Fibroblast of skin of scalp (primary cell): ENCODE measurements around the gene ENPP1.

Source experiments
- DNase-seq: peaks from one replicate; pipeline ENCODE4 v3.0.0-alpha.2; 2013

Gene ENPP1

DNA sequence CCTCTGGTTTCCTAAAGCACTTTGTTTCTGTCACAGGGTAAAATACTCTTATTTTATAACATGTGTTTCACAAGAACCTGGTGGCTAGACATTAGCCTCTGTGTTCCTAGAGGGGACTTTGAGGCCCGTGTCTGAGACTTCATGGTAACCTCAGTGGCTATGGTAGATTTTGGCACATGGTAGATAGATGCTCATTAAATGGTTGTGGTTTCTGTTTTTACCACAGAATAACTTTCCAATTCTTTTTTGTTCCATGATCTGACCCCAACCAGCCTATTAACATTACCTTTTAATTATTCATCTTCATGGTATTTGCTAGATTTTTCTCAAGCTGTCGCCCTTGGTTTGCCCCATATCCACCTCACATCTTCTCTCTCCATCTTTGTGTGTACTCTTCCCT, 109.0 kb downstream of the ENPP1 start:
- DNase-seq: no peak

DNA sequence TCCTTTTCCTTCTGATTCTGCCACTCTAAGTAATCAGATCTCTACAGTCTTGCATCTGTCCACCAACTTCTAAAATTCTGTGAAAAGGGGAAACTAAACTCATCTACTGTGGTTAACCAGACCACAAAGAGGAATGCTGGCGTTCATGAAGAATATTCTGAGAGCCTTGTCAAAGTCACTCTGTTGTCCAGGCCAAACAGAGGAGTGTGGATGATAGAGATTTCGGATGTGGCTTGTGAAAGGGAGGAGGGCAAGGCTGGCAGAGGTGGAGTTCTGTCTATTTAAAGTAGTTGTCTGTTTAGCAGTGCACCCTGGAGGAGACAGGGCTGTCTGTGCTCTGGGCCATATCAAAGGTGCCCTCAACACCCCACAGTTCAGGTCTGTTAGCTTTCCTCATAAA, 109.5 kb downstream of the ENPP1 start:
- DNase-seq: peak; percentile 61

DNA sequence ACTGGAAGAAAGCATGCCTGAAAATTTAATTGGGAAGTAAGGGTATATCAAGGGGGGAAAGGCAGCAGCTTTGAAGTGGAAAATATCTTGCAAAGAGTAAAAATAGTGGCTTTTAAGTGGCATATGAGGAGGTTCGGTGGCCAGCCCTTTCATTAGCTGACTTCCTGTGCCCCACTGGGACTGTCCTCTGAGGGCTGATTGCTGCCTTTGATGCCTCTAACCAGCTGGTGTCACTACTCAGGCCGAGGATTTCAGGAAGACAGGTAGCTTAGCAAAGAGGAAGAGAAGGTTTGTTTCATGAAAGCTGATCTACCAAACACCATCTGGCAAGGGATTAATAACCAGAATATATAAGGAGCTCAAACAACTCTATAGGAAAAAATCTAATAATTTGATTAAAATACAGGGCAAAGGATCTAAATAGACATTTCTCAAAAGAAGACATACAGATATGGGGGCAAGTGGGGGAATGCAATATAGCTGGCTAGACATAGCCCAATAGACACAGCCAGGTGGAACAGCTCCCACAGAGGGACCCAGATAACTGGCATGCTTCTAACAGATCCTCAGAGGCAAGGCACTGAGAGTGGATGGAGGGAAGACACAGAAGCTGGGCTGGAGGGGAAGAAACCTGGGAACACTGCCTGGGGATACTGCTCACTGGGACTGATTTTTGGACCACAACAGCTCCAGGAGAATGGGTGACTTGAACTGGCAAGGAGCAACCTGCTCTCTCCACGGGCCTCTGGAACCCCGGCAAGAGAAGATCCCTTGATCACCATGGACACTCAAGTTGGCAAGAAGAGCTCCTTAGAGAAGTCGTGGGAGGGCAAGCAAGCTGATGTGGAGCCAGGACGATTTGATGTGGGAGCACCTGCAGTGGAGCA, 110.2 kb downstream of the ENPP1 start:
- no peak for DNase-seq

DNA sequence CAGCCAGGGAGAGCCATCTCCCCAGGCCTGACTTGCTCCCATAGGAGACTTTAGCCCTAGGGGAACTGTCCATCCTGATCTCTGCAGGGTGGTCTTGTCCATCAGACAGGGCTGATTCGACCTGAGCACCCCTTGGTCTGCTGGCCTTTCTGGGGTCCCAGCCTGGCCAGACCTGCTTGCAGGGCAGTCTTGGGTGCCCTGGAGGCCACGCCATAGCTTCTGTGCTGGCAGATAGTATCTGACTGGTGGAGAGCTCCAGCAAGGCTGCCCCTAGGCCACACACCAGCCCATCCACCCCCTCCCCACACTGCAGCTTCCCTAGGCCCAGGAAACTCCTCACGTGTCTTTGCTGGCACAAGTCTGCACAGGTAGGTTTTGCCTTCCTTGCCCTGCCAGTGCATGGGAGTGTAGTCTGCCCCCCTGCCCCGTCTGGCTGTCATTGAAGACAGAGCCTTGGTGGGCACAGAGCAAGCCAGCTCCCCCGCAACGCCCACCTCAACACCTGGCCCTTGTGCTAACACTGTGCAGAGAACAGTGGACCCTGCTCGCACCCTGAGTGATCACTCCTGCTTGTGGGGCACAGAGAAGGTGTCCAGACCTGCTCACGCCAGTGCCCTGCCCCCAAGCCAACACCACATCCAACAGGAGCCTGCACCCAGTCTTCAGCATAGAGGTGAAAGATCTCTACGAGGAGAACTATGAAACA, 111.0 kb downstream of the ENPP1 start:
- DNase-seq: no peak

DNA sequence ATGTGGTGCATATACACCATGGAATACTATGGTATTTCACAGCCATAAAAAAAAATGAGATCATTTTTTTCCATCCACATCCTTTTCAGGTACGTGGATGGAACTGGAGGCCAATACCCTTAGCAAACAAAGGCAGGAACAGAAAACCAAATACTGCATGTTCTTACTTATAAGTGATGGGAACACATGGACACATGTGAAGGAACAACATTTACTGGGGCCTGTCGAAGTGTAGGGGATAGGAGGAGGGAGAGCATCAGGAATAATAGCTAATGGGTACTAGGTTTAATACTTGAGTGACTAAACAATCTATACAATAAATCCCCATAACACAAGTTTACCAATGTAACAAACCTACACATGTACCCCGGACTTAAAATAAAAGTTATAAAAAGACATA, 112.8 kb downstream of the ENPP1 start:
- no peak for DNase-seq

DNA sequence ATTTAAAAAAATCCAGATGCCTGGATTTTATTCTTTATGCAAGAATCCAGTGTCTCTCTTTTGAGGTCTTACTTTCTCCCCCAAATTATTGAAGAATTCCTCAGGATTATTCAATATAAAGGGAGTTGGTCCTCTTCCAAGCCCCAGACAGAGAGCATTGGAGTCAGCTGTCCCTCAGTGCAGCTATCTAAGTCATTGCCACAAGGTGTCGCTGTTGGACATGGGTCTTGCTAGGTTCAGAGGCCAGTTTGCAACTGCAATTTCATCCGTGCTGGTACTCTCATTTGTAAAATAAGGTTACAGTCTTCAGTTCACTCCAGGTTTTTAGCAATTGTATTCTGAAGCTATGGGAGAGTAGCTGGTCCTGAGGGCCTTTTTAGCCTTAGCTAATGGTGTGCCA, 115.5 kb downstream of the ENPP1 start:
- DNase-seq: peak; percentile 68

DNA sequence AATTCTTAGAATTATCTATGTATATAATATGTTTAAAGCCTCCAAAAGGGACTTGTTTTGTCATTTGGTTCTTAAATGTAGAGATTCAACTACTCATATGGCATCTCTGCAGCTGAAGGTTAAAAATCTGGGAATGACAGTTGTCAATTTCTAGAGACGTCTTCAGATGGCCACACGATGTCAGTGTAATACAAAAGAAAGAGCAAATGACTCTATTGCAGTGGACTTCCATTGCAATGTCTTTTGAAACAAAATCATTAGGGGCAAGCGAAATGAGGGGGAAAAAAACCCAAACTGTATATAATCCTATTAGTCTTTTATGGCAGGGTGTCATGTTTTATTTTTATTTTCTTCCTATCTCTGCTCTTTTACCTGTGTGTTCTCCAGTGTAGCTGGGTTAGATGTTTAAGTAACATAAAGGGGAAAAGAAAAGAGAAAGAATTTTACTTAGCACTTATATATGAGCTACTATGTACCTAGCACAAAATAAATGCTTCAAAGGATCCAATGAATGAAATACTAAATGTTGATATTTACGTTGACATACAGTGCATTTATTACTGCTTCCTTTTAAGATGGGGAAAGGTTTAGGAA, 117.2 kb downstream of the ENPP1 start:
- DNase-seq: peak; percentile 72

DNA sequence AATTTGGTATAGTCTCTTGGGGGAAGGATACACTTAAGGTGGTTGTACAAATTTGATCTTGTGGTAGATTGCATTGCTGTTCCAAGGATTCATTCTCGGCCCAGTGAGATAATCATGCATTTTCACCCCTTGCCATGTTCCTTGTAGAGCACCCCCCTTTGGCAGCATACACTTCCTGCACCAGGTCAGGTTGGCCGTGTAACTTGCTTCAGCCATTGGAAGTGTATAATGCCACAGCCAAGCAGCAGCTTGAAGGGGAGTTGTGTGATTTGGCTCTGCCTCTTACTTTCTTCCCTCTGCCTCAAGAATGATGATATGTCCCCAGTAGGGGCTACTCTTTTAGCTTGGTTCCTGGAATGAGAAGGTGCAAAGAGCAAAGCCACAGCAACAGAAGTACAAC, 121.4 kb downstream of the ENPP1 start:
- no peak for DNase-seq

DNA sequence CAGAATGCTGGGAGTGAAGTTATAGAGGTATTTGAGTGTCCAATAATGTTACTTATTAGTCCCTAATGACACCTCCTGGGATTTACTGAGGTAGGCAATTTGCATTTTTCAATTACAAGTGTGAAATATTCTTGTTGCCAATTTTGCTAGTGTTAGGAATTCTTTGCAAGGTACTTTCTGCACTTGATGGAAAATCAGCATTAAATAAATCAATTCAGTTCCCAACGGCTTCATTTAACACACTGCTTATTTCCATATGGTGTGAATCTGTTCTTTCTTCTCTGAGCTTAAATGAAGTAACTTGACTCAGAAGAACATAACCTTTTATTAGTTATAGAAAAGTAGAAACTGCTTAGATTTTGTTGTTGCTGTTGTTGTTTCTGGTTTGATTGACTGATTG, 122.2 kb downstream of the ENPP1 start:
- no peak for DNase-seq

DNA sequence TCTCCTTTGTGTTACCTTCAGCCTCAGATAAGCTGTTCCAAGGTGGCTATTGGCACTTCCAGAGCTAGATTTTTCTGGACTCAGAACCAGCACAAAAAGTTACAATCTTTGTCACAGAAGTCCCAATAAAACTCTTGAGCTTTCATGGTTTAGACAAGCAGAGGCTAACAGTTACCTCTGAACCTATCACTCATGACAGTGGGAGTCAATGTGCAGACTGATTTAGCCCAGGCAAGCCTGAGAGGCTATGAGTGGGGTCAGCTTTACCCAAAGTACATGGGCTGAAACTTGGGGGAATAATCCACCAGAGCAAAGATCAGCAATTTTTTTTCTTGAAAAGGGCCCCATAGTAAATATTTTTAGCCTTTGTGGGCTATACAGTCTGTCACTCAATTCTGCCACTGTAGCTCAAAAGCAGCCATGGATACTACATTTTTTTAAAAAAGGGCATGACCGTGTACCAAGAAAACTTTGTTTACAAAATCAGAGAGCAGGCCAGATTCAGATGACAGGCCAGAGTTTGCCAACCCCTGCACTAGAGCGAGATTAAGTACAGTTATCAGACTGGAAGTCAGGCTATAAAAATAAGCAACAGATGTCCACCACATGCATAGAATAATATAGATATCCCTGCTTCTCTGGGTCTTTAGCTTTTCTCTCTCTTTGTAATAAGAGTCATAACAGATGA, 123.4 kb downstream of the ENPP1 start:
- DNase-seq: no peak

DNA sequence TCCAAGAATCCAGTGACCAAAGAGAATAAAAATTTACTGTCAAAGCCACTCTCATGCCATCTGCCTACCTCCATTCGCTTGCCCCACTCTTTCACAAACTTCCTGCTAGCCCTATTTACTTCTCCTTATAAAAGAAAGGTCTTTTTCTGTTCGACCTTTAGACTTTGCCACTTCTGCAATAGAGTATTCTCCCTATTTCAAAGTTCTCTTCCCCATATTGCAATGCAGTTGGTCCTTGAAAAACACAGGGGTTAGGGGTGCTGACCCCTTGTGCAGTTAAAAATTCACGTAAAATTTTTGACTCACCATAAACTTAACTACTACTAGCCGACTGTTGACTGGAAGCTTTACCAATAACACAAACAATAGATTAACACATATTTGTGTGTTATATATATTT, 128.3 kb downstream of the ENPP1 start:
- no peak for DNase-seq

DNA sequence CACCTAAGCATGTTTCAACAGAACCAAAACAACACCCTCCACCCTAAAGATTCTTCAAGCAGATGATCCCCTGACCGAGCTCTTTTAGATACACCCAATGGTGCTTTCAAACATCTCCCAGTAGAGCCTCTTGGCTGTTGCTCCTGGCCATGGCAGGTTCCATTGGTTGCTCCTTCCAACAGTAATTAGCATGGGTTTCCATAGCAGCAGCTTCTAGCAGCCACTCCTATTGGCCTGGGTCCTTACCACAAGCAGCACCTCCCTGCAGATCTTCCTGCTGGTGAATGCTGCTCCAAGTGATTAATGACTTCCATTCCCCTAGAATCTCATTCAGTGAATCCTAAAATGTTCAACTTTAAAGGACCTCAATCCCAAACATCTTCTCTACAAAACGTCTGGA, 129.4 kb downstream of the ENPP1 start:
- DNase-seq: no peak

DNA sequence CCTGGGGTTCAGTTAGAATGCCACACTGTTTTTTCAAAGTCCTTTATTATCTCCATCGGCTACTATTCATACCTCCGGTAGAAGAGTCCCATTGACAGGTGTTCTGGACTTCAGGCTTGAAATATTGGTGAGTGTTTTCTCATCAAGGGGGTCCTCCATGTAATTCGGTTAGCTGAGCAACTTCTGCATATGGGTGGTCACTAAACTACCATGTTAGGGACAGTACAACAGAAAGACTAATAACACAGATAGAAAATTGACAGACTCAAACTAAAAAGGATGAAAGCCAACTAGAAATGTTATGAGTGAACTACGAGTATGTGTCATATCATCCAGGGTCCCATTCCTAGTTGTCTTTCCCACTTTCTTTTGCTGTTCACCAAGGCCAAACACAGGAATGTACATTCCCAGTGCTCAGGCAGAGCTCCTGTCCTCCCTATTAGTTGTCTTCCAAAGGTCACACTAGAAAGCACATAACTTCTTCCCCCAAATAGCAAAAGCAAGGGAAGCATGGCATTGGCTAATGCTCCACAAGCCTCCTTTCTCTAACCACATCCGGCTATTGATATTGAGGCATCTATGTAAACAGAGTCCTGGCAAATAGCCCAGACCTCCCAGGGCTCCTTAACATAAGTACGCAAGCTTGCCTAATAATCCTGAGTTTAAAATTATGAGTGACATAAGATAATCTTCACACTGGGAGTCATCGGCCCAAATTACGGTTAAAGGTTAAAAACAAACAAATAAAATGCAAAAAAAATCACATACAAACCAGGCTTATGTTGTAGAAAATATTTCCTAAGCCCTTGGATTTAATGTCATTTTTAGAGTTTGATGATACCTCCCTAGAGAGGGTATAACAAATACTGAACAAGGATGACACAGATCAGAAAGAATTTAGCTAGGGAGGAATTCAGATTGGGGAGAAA, 130.1 kb downstream of the ENPP1 start:
- peak; percentile 96 for DNase-seq
